Measurements from ENCODE around the gene CPNE8.

DNA sequence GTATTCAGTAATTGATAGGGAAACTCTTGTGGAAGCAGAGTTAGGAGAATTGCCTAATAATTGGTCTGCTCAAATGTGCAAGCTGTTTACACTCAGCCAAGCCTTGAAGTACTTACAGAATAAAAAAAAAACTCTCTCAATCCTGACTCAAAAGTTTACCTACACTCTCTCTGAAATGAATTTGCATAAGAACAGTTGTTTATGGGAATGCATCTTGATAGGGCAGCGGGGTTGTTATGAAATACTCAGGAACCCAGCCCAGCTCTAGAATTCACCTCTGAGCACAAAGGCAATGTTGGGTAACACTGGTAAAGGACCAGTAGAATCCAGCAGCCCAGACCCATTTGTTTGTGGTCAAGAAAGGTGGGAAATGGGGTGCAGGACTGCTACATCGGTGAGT is 267.0 kb downstream of the CPNE8 start:
- TF ChIP-seq, protein P1, sequence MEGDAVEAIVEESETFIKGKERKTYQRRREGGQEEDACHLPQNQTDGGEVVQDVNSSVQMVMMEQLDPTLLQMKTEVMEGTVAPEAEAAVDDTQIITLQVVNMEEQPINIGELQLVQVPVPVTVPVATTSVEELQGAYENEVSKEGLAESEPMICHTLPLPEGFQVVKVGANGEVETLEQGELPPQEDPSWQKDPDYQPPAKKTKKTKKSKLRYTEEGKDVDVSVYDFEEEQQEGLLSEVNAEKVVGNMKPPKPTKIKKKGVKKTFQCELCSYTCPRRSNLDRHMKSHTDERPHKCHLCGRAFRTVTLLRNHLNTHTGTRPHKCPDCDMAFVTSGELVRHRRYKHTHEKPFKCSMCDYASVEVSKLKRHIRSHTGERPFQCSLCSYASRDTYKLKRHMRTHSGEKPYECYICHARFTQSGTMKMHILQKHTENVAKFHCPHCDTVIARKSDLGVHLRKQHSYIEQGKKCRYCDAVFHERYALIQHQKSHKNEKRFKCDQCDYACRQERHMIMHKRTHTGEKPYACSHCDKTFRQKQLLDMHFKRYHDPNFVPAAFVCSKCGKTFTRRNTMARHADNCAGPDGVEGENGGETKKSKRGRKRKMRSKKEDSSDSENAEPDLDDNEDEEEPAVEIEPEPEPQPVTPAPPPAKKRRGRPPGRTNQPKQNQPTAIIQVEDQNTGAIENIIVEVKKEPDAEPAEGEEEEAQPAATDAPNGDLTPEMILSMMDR (IDR thresholded peaks at IDR 0.05; ENCODE audit: insufficient read depth, low read depth, low read length) = no peak
- no peak for TF ChIP-seq EZH2 (IDR thresholded peaks at IDR 0.05; ENCODE audit: insufficient read depth, low read length)
